H9 (cell line): Measurements from ENCODE around the gene CCDC149. TPM values are rescaled to one million over a fixed set of nuclear protein-coding genes. Genes with fewer than 3 reads are reported as not detected.

Experiments
- DNase-seq: peaks from one replicate; pipeline ENCODE4 v3.0.0-alpha.2; 2017
- H2AFZ ChIP-seq: one replicate; pipeline ENCODE4 v1.6.1; 2013; ENCODE audit warnings: mild to moderate bottlenecking, low read length, control low read depth, moderate library complexity
- H2AK5ac ChIP-seq: 2 replicates; pipeline ENCODE4 v1.6.1; 2013; ENCODE audit warnings: low read length, control low read depth, mixed read lengths; ENCODE audit not compliant: insufficient read length
- H2BK120ac ChIP-seq: one replicate; pipeline ENCODE4 v1.6.1; 2013; ENCODE audit warnings: low read depth, mild to moderate bottlenecking, low read length, control low read depth, inconsistent platforms; ENCODE audit not compliant: poor library complexity, severe bottlenecking
- H2BK12ac ChIP-seq: 2 replicates; pipeline ENCODE4 v1.6.1; 2013; ENCODE audit warnings: low read length, control low read depth, mixed read lengths, low read depth; ENCODE audit not compliant: insufficient read length
- H2BK15ac ChIP-seq: 2 replicates; pipeline ENCODE4 v1.6.1; 2013; ENCODE audit warnings: low read depth, low read length, control low read depth
- H2BK20ac ChIP-seq: one replicate; pipeline ENCODE4 v1.6.1; 2013; ENCODE audit warnings: low read depth, mild to moderate bottlenecking, low read length, control low read depth, inconsistent platforms; ENCODE audit not compliant: poor library complexity, severe bottlenecking
- H2BK5ac ChIP-seq: 2 replicates; pipeline ENCODE4 v1.6.1; 2013; ENCODE audit warnings: low read length, control low read depth, mixed read lengths; ENCODE audit not compliant: insufficient read length
- H3K14ac ChIP-seq: 2 replicates; pipeline ENCODE4 v1.6.1; 2013; ENCODE audit warnings: low read length, control low read depth; ENCODE audit not compliant: insufficient read depth
- H3K18ac ChIP-seq: 2 replicates; pipeline ENCODE4 v1.6.1; 2013; ENCODE audit warnings: low read depth, mild to moderate bottlenecking, mixed read lengths, low read length, control low read depth; ENCODE audit not compliant: insufficient read length
- H3K23ac ChIP-seq: 2 replicates; pipeline ENCODE4 v1.6.1; 2013; ENCODE audit warnings: low read length, control low read depth, mixed read lengths, low read depth; ENCODE audit not compliant: insufficient read length
- H3K23me2 ChIP-seq: 2 replicates; pipeline ENCODE4 v1.6.1; 2013; ENCODE audit warnings: low read depth, mild to moderate bottlenecking, mixed read lengths, low read length, control low read depth; ENCODE audit not compliant: insufficient read length, poor library complexity, severe bottlenecking
- H3K27ac ChIP-seq: 2 replicates; pipeline ENCODE4 v1.5.1; 2013; ENCODE audit warnings: low read length, control low read depth, mixed read lengths, low read depth; ENCODE audit not compliant: insufficient read length
- H3K27me3 ChIP-seq: 2 replicates; pipeline ENCODE4 v1.6.1; 2013; ENCODE audit warnings: low read length, control low read depth, inconsistent platforms; ENCODE audit not compliant: insufficient read depth
- H3K4ac ChIP-seq: 2 replicates; pipeline ENCODE4 v1.6.1; 2013; ENCODE audit warnings: low read depth, mild to moderate bottlenecking, control low read depth, inconsistent platforms, low read length, moderate library complexity
- H3K4me1 ChIP-seq: 2 replicates; pipeline ENCODE4 v1.6.1; 2013; ENCODE audit warnings: low read length, control low read depth, inconsistent platforms; ENCODE audit not compliant: insufficient read depth
- H3K4me2 ChIP-seq: 2 replicates; pipeline ENCODE4 v1.6.1; 2013; ENCODE audit warnings: low read length, control low read depth, mixed read lengths; ENCODE audit not compliant: insufficient read length, insufficient read depth
- H3K56ac ChIP-seq: 2 replicates; pipeline ENCODE4 v1.6.1; 2013; ENCODE audit warnings: low read depth, mild to moderate bottlenecking, mixed read lengths, low read length, control low read depth; ENCODE audit not compliant: insufficient read length
- H3K79me1 ChIP-seq: 2 replicates; pipeline ENCODE4 v1.6.1; 2013; ENCODE audit warnings: low read depth, mild to moderate bottlenecking, moderate library complexity, low read length, control low read depth, inconsistent platforms; ENCODE audit not compliant: insufficient read depth, poor library complexity, severe bottlenecking
- H3K79me2 ChIP-seq: 2 replicates; pipeline ENCODE4 v1.6.1; 2013; ENCODE audit warnings: low read length, control low read depth, inconsistent platforms; ENCODE audit not compliant: insufficient read depth
- H3K9ac ChIP-seq: 2 replicates; pipeline ENCODE4 v1.6.1; 2013; ENCODE audit warnings: low read length, control low read depth, mixed read lengths; ENCODE audit not compliant: insufficient read length; ENCODE audit errors: extremely low read depth
- H3K9me3 ChIP-seq: one replicate; pipeline ENCODE4 v1.6.1; 2013; ENCODE audit warnings: low read depth, low read length, inconsistent platforms; ENCODE audit not compliant: control insufficient read depth
- H3T11ph ChIP-seq: one replicate; pipeline ENCODE4 v1.6.1; 2013; ENCODE audit warnings: mild to moderate bottlenecking, low read length, control low read depth, inconsistent platforms
- H4K20me1 ChIP-seq: one replicate; pipeline ENCODE4 v1.6.1; 2013; ENCODE audit not compliant: control insufficient read depth, insufficient read length, insufficient read depth
- H4K5ac ChIP-seq: 2 replicates; pipeline ENCODE4 v1.6.1; 2013; ENCODE audit warnings: low read depth, mild to moderate bottlenecking, mixed read lengths, low read length, control low read depth; ENCODE audit not compliant: insufficient read length
- H4K8ac ChIP-seq: replicated peaks from 2 replicates; pipeline ENCODE4 v1.6.1; 2013; ENCODE audit warnings: low read length, control low read depth, mixed read lengths, low read depth; ENCODE audit not compliant: insufficient read length
- H4K91ac ChIP-seq: 2 replicates; pipeline ENCODE4 v1.6.1; 2013; ENCODE audit warnings: low read depth, mild to moderate bottlenecking, moderate library complexity, mixed read lengths, low read length, control low read depth; ENCODE audit not compliant: insufficient read length
- H3K27ac Mint-ChIP-seq, 3 experiments: 2 replicates in 2 of 3; 3 replicates in 1 of 3; pipeline ENCODE4 v1.8.0; 2020 to 2021; ENCODE audit warnings: mixed read lengths in 3 of 3, mild to moderate bottlenecking in 1 of 3, moderate library complexity in 1 of 3
- H3K27me3 Mint-ChIP-seq: 2 replicates; pipeline ENCODE4 v1.8.0; 2021; ENCODE audit warnings: low read depth, mild to moderate bottlenecking, moderate library complexity, mixed read lengths
- H3K36me3 Mint-ChIP-seq, 3 experiments: 2 replicates in 2 of 3; 3 replicates in 1 of 3; pipeline ENCODE4 v1.8.0; 2020 to 2021; ENCODE audit warnings: low read depth in 3 of 3, mixed read lengths in 3 of 3; ENCODE audit not compliant: insufficient read depth in 1 of 3
- H3K4me1 Mint-ChIP-seq, 2 experiments: 2 replicates each; pipeline ENCODE4 v1.8.0; 2020; ENCODE audit warnings: mixed read lengths in 2 of 2
- H3K4me3 Mint-ChIP-seq, 2 experiments: 2 replicates in 1 of 2; 3 replicates in 1 of 2; pipeline ENCODE4 v1.8.0; 2020 to 2021; ENCODE audit warnings: mild to moderate bottlenecking in 2 of 2, mixed read lengths in 2 of 2, moderate library complexity in 1 of 2
- H3K9me3 Mint-ChIP-seq, 2 experiments: 2 replicates in 1 of 2; 3 replicates in 1 of 2; pipeline ENCODE4 v1.8.0; 2020; ENCODE audit warnings: mild to moderate bottlenecking in 2 of 2, mixed read lengths in 2 of 2, moderate library complexity in 1 of 2
- WGBS: extraction: QIAGEN DNeasy Blood & Tissue Kit; methylation state at CpG from one replicate; pipeline ENCODE4 v1.1.7; 2013; ENCODE audit warnings: missing lambda C conversion rate, low lambda C conversion rate, mixed read lengths; ENCODE audit not compliant: insufficient read length; ENCODE audit errors: extremely low coverage; 5-methylcytosine and 5-hydroxymethylcytosine counted together
- total RNA-seq: library from RNA; stranded (reverse); gene quantifications from 2 replicates; pipeline ENCODE4 v1.2.1, GENCODE V29; 2021
- TF ChIP-seq, protein P1 (sequence below): fragments of 200-600 bp; sonication (generic); conservative IDR thresholded peaks from 3 replicates; pipeline ENCODE4 v1.8.0; 2021; ENCODE audit warnings: antibody characterized with exemption, mild to moderate bottlenecking

CCDC149 gene
- total RNA-seq, 1 experiment from 2014 or later: 4.5 TPM

DNA sequence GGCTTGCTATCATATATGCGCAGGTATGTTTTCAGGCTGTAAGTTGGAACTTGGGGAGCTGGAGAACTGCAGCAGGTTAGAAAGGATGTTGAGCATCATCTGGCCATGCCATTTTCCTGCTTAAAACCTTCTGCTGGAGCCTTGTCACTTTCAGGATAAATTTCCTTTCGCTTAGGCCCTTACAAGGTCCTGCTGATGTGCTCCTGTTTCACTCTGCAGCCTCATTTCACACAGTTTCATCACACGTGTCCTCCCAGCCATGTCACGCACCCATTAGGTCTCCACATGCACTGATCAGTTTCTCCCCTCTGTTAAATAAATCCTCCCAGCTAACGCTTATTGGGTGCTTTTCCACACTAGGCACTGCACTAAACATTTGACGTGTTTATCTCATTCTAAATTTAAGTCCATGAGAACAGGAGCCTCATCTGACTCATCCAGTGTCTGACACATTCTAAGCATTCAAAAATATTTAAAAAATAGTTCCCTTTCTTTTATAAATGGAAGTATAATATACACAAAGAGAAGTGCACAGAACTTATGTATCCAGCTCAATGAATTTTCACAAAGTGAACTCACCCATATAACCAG is 102.9 kb downstream of the CCDC149 start:
- Histone ChIP-seq H3K56ac (no peak overlapping the region), H3K23me2 (no peaks in the 10 kb centered on the region), H2BK120ac (no peak overlapping the region), H3K4ac (no peak overlapping the region), H3K23ac (no peak overlapping the region), H3K27ac (no peak overlapping the region), H3K27me3 (no peaks in the 10 kb centered on the region), H2BK20ac (no peak overlapping the region), H3K9ac (no peak overlapping the region), H4K20me1 (no peaks in the 10 kb centered on the region), H3K4me2 (no peak overlapping the region), H3K4me1 (peaks cover 3% of the 10 kb centered on the region; the same call in 1 of the 2 replicates), H2BK15ac (no peak overlapping the region), H2BK12ac (no peak overlapping the region), H3K14ac (no peak overlapping the region), H2AK5ac (no peak overlapping the region), H3K18ac (no peak overlapping the region), H4K5ac (no peak overlapping the region), H3T11ph (no peak overlapping the region), H4K91ac (no peak overlapping the region), H4K8ac (no peak overlapping the region), H3K9me3 (no peaks in the 10 kb centered on the region), H2BK5ac (no peak overlapping the region), H3K79me2 (no peaks in the 10 kb centered on the region), H2AFZ (no peak overlapping the region), H3K79me1 (no peaks in the 10 kb centered on the region)
- Mint-ChIP-seq H3K27ac (no peak overlapping the region), H3K27me3 (no peaks in the 10 kb centered on the region; the same call in 1 of the 2 replicates), H3K9me3 (peaks cover 0 to 5% of the 10 kb centered on the region in 2 experiments; a peak in 3 of 5 replicates), H3K4me1 (peaks cover 24 to 31% of the 10 kb centered on the region in 2 experiments), H3K36me3 (peaks cover 5 to 17% (median 7%) of the 10 kb centered on the region in 3 experiments; a peak in 5 of 7 replicates), H3K4me3 (no peak overlapping the region)
- WGBS: no CpG with 5 or more reads among the region's 6 CpGs
- TF ChIP-seq, protein P1, sequence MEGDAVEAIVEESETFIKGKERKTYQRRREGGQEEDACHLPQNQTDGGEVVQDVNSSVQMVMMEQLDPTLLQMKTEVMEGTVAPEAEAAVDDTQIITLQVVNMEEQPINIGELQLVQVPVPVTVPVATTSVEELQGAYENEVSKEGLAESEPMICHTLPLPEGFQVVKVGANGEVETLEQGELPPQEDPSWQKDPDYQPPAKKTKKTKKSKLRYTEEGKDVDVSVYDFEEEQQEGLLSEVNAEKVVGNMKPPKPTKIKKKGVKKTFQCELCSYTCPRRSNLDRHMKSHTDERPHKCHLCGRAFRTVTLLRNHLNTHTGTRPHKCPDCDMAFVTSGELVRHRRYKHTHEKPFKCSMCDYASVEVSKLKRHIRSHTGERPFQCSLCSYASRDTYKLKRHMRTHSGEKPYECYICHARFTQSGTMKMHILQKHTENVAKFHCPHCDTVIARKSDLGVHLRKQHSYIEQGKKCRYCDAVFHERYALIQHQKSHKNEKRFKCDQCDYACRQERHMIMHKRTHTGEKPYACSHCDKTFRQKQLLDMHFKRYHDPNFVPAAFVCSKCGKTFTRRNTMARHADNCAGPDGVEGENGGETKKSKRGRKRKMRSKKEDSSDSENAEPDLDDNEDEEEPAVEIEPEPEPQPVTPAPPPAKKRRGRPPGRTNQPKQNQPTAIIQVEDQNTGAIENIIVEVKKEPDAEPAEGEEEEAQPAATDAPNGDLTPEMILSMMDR: no peak
- no peak for DNase-seq
